GM23248 (cell line): ENCODE results near the gene AAMP.

Experiments
- EZH2 ChIP-seq: fragments of 200-600 bp; sonication (generic); IDR thresholded peaks from 2 replicates; pipeline ENCODE4 v1.6.1; 2018; ENCODE audit warnings: antibody characterized with exemption, mild to moderate bottlenecking; ENCODE audit not compliant: insufficient read depth, poor library complexity, severe bottlenecking
- EZH2phosphoT487 ChIP-seq: fragments of 200-600 bp; sonication (generic); IDR thresholded peaks from 2 replicates; pipeline ENCODE4 v1.6.1; 2018; ENCODE audit warnings: antibody characterized with exemption, moderate library complexity, mild to moderate bottlenecking, low read depth; ENCODE audit not compliant: insufficient read depth

- TF ChIP-seq EZH2 (no peak), EZH2phosphoT487 (no peak)
These were observed 42.4 kb upstream of the AAMP start for GRCh38 chr2:218312267-218312756.
